Mesenchymal stem cell (in vitro differentiated cells and primary cell): Measurements from ENCODE around the gene LTC4S.

Experiments
- DNase-seq: peaks from one replicate; pipeline ENCODE4 v3.0.0-alpha.2; 2013
- H2AFZ ChIP-seq: one replicate; pipeline ENCODE4 v1.6.1; 2013; ENCODE audit warnings: low read depth, mild to moderate bottlenecking, control low read depth, inconsistent platforms, low read length, moderate library complexity
- H2AK5ac ChIP-seq: 2 replicates; pipeline ENCODE4 v1.6.1; 2013; ENCODE audit warnings: low read length, moderate library complexity, mild to moderate bottlenecking, inconsistent platforms; ENCODE audit not compliant: severe bottlenecking
- H2BK120ac ChIP-seq: one replicate; pipeline ENCODE4 v1.6.1; 2013; ENCODE audit warnings: low read depth, mild to moderate bottlenecking, inconsistent platforms, low read length, moderate library complexity
- H2BK12ac ChIP-seq, 2 experiments: one replicate each; pipeline ENCODE4 v1.6.1; 2013; ENCODE audit warnings: inconsistent platforms in 2 of 2, low read length in 2 of 2, mild to moderate bottlenecking in 2 of 2, moderate library complexity in 2 of 2, control low read depth in 1 of 2
- H2BK15ac ChIP-seq: one replicate; pipeline ENCODE4 v1.6.1; 2013; ENCODE audit warnings: mild to moderate bottlenecking, low read depth, inconsistent platforms; ENCODE audit not compliant: poor library complexity, severe bottlenecking
- H2BK5ac ChIP-seq: 2 replicates; pipeline ENCODE4 v1.6.1; 2013; ENCODE audit warnings: low read depth, mild to moderate bottlenecking, low read length, control low read depth, inconsistent platforms; ENCODE audit not compliant: poor library complexity, severe bottlenecking
- H3K14ac ChIP-seq, 2 experiments: one replicate each; pipeline ENCODE4 v1.6.1; 2013; ENCODE audit warnings: inconsistent platforms in 2 of 2, low read length in 2 of 2, control low read depth in 1 of 2, mild to moderate bottlenecking in 1 of 2, moderate library complexity in 1 of 2
- H3K18ac ChIP-seq, 2 experiments: one replicate each; pipeline ENCODE4 v1.6.1; 2013; ENCODE audit warnings: inconsistent platforms in 2 of 2, low read length in 2 of 2, control low read depth in 1 of 2, low read depth in 1 of 2, mild to moderate bottlenecking in 1 of 2
- H3K23ac ChIP-seq, 2 experiments: one replicate each; pipeline ENCODE4 v1.6.1; 2013; ENCODE audit warnings: inconsistent platforms in 2 of 2, low read length in 2 of 2, mild to moderate bottlenecking in 2 of 2, moderate library complexity in 2 of 2, control low read depth in 1 of 2
- H3K27ac ChIP-seq: 2 replicates; pipeline ENCODE4 v1.5.1; 2013; ENCODE audit warnings: mild to moderate bottlenecking, moderate library complexity, low read length, control low read depth, inconsistent platforms; ENCODE audit not compliant: poor library complexity, severe bottlenecking
- H3K27me3 ChIP-seq, 2 experiments: 2 replicates each; pipeline versions ENCODE4 v1.6.1 to v1.7.0; 2013; ENCODE audit warnings: low read length in 2 of 2, mild to moderate bottlenecking in 2 of 2, moderate library complexity in 2 of 2, control low read depth in 1 of 2, inconsistent platforms in 1 of 2; ENCODE audit not compliant: control insufficient read depth in 1 of 2, insufficient read depth in 1 of 2
- H3K36me3 ChIP-seq, 2 experiments: 2 replicates each; pipeline versions ENCODE4 v1.6.1 to v1.7.0; 2013; ENCODE audit warnings: low read length in 2 of 2, control low read depth in 1 of 2, inconsistent platforms in 1 of 2, low read depth in 1 of 2, mild to moderate bottlenecking in 1 of 2; ENCODE audit not compliant: insufficient read depth in 2 of 2, control insufficient read depth in 1 of 2
- H3K4ac ChIP-seq, 2 experiments: one replicate each; pipeline ENCODE4 v1.6.1; 2013; ENCODE audit warnings: inconsistent platforms in 2 of 2, low read length in 2 of 2, mild to moderate bottlenecking in 2 of 2, moderate library complexity in 2 of 2, control low read depth in 1 of 2, low read depth in 1 of 2
- H3K4me1 ChIP-seq: 2 replicates; pipeline ENCODE4 v1.6.1; 2013; ENCODE audit warnings: low read depth, low read length, control low read depth; ENCODE audit not compliant: control insufficient read depth, insufficient read depth
- H3K4me2 ChIP-seq: 2 replicates; pipeline ENCODE4 v1.6.1; 2013; ENCODE audit warnings: low read length, mild to moderate bottlenecking, inconsistent platforms; ENCODE audit not compliant: poor library complexity, severe bottlenecking
- H3K4me3 ChIP-seq, 2 experiments: 2 replicates each; pipeline versions ENCODE4 v1.5.1 to v1.7.0; 2013; ENCODE audit warnings: low read length in 2 of 2, mild to moderate bottlenecking in 2 of 2, control low read depth in 1 of 2, low read depth in 1 of 2; ENCODE audit not compliant: insufficient read depth in 1 of 2
- H3K79me1 ChIP-seq: replicated peaks from 2 replicates; pipeline ENCODE4 v1.6.1; 2013; ENCODE audit warnings: mild to moderate bottlenecking, control low read depth, low read length, inconsistent platforms; ENCODE audit not compliant: poor library complexity, severe bottlenecking
- H3K9ac ChIP-seq: 2 replicates; pipeline ENCODE4 v1.7.0; 2013; ENCODE audit warnings: mild to moderate bottlenecking, low read length, moderate library complexity
- H3K9me3 ChIP-seq: 2 replicates; pipeline ENCODE4 v1.7.0; 2013; ENCODE audit warnings: mild to moderate bottlenecking, low read length; ENCODE audit not compliant: control insufficient read depth
- H4K8ac ChIP-seq: one replicate; pipeline ENCODE4 v1.6.1; 2013; ENCODE audit warnings: inconsistent platforms, mild to moderate bottlenecking, low read length, moderate library complexity
- H4K91ac ChIP-seq: one replicate; pipeline ENCODE4 v1.6.1; 2013; ENCODE audit warnings: mild to moderate bottlenecking, low read length, inconsistent platforms
- WGBS: methylation state at CpG from one replicate; pipeline ENCODE4 v1.1.7; 2013; ENCODE audit warnings: mixed read lengths; 5-methylcytosine and 5-hydroxymethylcytosine counted together

Gene LTC4S

GRCh38 chr5:179816796-179817469, 23.1 kb downstream of the LTC4S start:
- H3K9ac ChIP-seq = peak overlapping the region; percentile 69

GRCh38 chr5:179817470-179817840, 23.7 kb downstream of the LTC4S start:
- Histone ChIP-seq H3K4me1 (peaks cover 37% of the 10 kb centered on the region), H3K27me3 (no peaks in the 10 kb centered on the region), H3K27ac (no peak overlapping the region), H4K91ac (peak overlapping the region; percentile 78), H3K79me1 (peaks cover 27% of the 10 kb centered on the region), H3K4me3 (peak overlapping the region in 1 of 2 experiments; percentile 62), H3K18ac (peak overlapping the region; percentile 40 to 88), H3K9ac (peak overlapping the region; percentile 69), H2BK120ac (peak overlapping the region; percentile 86), H3K4me2 (peak overlapping the region; percentile 67), H4K8ac (peak overlapping the region; percentile 99), H3K4ac (peak overlapping the region; percentile 72 to 92), H3K14ac (no peak overlapping the region), H2BK5ac (peak overlapping the region; percentile 36), H3K9me3 (no peaks in the 10 kb centered on the region), H2BK15ac (peak overlapping the region; percentile 54), H2AFZ (peak overlapping the region; percentile 56), H3K23ac (peak overlapping the region in 1 of 2 experiments; percentile 84), H2AK5ac (peak overlapping the region; percentile 82), H3K36me3 (peaks cover 19 to 30% of the 10 kb centered on the region in 2 experiments), H2BK12ac (peak overlapping the region; percentile 97 to 99)
- DNase-seq = no peak
- WGBS = 92% methylated on average over 5 of the region's 8 CpGs

More at GRCh38 chr5:179816796-179817469, 23.1 kb downstream of the LTC4S start:
- H4K91ac ChIP-seq = peak overlapping the region; percentile 64
- peak overlapping the region; percentile 97 to 99 for H2BK12ac ChIP-seq
- peak overlapping the region in 1 of 2 experiments; percentile 84 for H3K23ac ChIP-seq
- no peaks in the 10 kb centered on the region for H3K27me3 ChIP-seq
- peak overlapping the region in 1 of 2 experiments; percentile 58 for H3K14ac ChIP-seq
- H3K4me2 ChIP-seq = peak overlapping the region; percentile 67
- 10% methylated on average over 70 of the region's 72 CpGs for WGBS
- no peaks in the 10 kb centered on the region for H3K9me3 ChIP-seq
- H2AK5ac ChIP-seq = peak overlapping the region; percentile 82
- H3K79me1 ChIP-seq = peaks cover 32% of the 10 kb centered on the region
- H3K36me3 ChIP-seq = peaks cover 23 to 30% of the 10 kb centered on the region in 2 experiments
- peak overlapping the region; percentile 44 to 62 for H3K4me3 ChIP-seq
- peak overlapping the region; percentile 40 to 88 for H3K18ac ChIP-seq
- H3K27ac ChIP-seq = no peak overlapping the region
- no peak for DNase-seq
- H4K8ac ChIP-seq = peak overlapping the region; percentile 99
- peak overlapping the region; percentile 54 for H2BK15ac ChIP-seq
- H3K4ac ChIP-seq = peak overlapping the region in 1 of 2 experiments; percentile 92
- H3K4me1 ChIP-seq = peaks cover 36% of the 10 kb centered on the region
- peak overlapping the region; percentile 86 for H2BK120ac ChIP-seq
- H2AFZ ChIP-seq = peak overlapping the region; percentile 56
- no peak overlapping the region for H2BK5ac ChIP-seq

- H3K79me1 ChIP-seq = peaks cover 25% of the 10 kb centered on the region
- peak overlapping the region; percentile 85 for H2BK5ac ChIP-seq
- peak overlapping the region in 1 of 2 experiments; percentile 91 for H3K14ac ChIP-seq
- H3K4ac ChIP-seq = peak overlapping the region; percentile 82 to 99
- H4K91ac ChIP-seq = peak overlapping the region; percentile 100
- H3K4me2 ChIP-seq = peak overlapping the region; percentile 53
- 66% methylated on average over 14 of the region's 14 CpGs for WGBS
- no peaks in the 10 kb centered on the region for H3K9me3 ChIP-seq
- H3K23ac ChIP-seq = peak overlapping the region in 1 of 2 experiments; percentile 48
- peak overlapping the region; percentile 67 for H3K27ac ChIP-seq
- peak overlapping the region in 1 of 2 experiments; percentile 67 for H3K4me3 ChIP-seq
- peaks cover 43% of the 10 kb centered on the region for H3K4me1 ChIP-seq
- H2BK15ac ChIP-seq = peak overlapping the region; percentile 99
- peak overlapping the region; percentile 99 for H4K8ac ChIP-seq
- H2BK120ac ChIP-seq = peak overlapping the region; percentile 99
- no peaks in the 10 kb centered on the region for H3K27me3 ChIP-seq
- peak overlapping the region; percentile 100 for H2BK12ac ChIP-seq
- H3K36me3 ChIP-seq = peaks cover 19 to 30% of the 10 kb centered on the region in 2 experiments
- peak overlapping the region; percentile 97 to 100 for H3K18ac ChIP-seq
- peak overlapping the region; percentile 73 for H2AK5ac ChIP-seq
- H2AFZ ChIP-seq = no peak overlapping the region
- H3K9ac ChIP-seq = peak overlapping the region; percentile 96
- DNase-seq = peak; percentile 43
Measured at GRCh38 chr5:179817890-179818745, 24.3 kb downstream of the LTC4S start.
